ENCODE measurements around the gene SULT4A1. TPM values are rescaled to one million over a fixed set of nuclear protein-coding genes. Genes with fewer than 3 reads are reported as not detected.

SULT4A1 gene
- total and polyA plus RNA-seq, 9 of the 15 experiments (the other 6 are each of a cell fraction or from before 2014, with no cell fraction given), result 0.03 to 0.20 (median 0.09) TPM; not detected in 3

GRCh38 chr22:43889201-43889859 is 27.0 kb upstream of the SULT4A1 start:
- WGBS (ENCODE audit: insufficient coverage, low coverage, missing lambda C conversion rate), result 1% methylated on average over 13 of the region's 16 CpGs
- ChIA-PET CTCF (ENCODE audit: low intra/inter-chr PET ratio) (no interaction called here), POLR2A (no interaction called here)
- Histone ChIP-seq H3K9ac (ENCODE audit: insufficient read depth in 1 of 2, low read depth in 2 of 2, low read length in 2 of 2) (no peak overlapping the region), H3K4me3 (no peak overlapping the region), H4K20me1 (replicated peaks; ENCODE audit: control insufficient read depth, insufficient read depth, low read length) (peaks cover 6% of the 10 kb centered on the region; the same call in 1 of the 2 replicates), H3K4me1 (replicated peaks in 1 of 2; ENCODE audit: control insufficient read depth in 2 of 2, insufficient read depth in 2 of 2, low read length in 2 of 2) (peaks cover 0 to 15% of the 10 kb centered on the region in 2 experiments; a peak in 1 of 5 replicates), H3K27me3 (ENCODE audit: control insufficient read depth in 2 of 2, insufficient read depth in 2 of 2, low read length in 2 of 2) (peaks cover 0 to 13% of the 10 kb centered on the region in 2 experiments; a peak in 1 of 5 replicates), H3K9me1 (ENCODE audit: control insufficient read depth, insufficient read depth, low read length) (no peaks in the 10 kb centered on the region), H3K36me3 (ENCODE audit: control insufficient read depth, insufficient read depth, low read length) (no peaks in the 10 kb centered on the region), H3K9me3 (replicated peaks; ENCODE audit: control insufficient read depth, insufficient read depth, low read depth, low read length) (no peaks in the 10 kb centered on the region), H3K4me2 (ENCODE audit: insufficient read depth, low read length) (no peak overlapping the region), H3K79me2 (ENCODE audit: control insufficient read depth, insufficient read depth, low read length) (no peaks in the 10 kb centered on the region), H2AFZ (ENCODE audit: low read depth, low read length) (no peak overlapping the region), H3K27ac (ENCODE audit: extremely low read depth, low read depth, low read length) (no peak overlapping the region)
- intact Hi-C loops (cut with micrococcal nuclease) (loop anchor here (10.0 kb wide), 1 partner anchor 735 kb away; no protein-coding TSS in a partner anchor), in situ Hi-C loops (cut with MboI) (no loop called here)
- DNase-seq (ENCODE audit: extremely low read depth in 1 of 4, low spot score in 3 of 4) (no peak), FAIRE-seq (no peak), ATAC-seq (no peak)
- no TSS peak for BruUV-seq (replicated peaks)
- TF ChIP-seq ZKSCAN1 (IDR thresholded peaks at IDR 0.05; ENCODE audit: low read depth, low read length), result peak; percentile 34; the same call in 1 of the 2 replicates
- TF ChIP-seq MAFG (tag; conservative IDR thresholded peaks at IDR 0.05), result no peak

GRCh38 chr22:43888740-43889139 is 26.4 kb upstream of the SULT4A1 start:
- H3K4me2 ChIP-seq (ENCODE audit: insufficient read depth, low read length), result no peak overlapping the region
- no peaks in the 10 kb centered on the region for H3K36me3 ChIP-seq (ENCODE audit: control insufficient read depth, insufficient read depth, low read length)
- no peak overlapping the region for H3K4me3 ChIP-seq
- ChIA-PET CTCF (ENCODE audit: low intra/inter-chr PET ratio) (no interaction called here), POLR2A (no interaction called here)
- ATAC-seq, result no peak
- H2AFZ ChIP-seq (ENCODE audit: low read depth, low read length), result no peak overlapping the region
- BruUV-seq (replicated peaks), result no TSS peak
- peaks cover 0 to 7% of the 10 kb centered on the region in 2 experiments; a peak in 1 of 5 replicates for H3K27me3 ChIP-seq (ENCODE audit: control insufficient read depth in 2 of 2, insufficient read depth in 2 of 2, low read length in 2 of 2)
- in situ Hi-C loops (cut with MboI), result no loop called here
- H3K27ac ChIP-seq (ENCODE audit: extremely low read depth, low read depth, low read length), result no peak overlapping the region
- no peak for DNase-seq (ENCODE audit: extremely low read depth in 1 of 4, low spot score in 3 of 4)
- no peaks in the 10 kb centered on the region for H3K9me3 ChIP-seq (replicated peaks; ENCODE audit: control insufficient read depth, insufficient read depth, low read depth, low read length)
- no peaks in the 10 kb centered on the region for H3K79me2 ChIP-seq (ENCODE audit: control insufficient read depth, insufficient read depth, low read length)
- peaks cover 0 to 15% of the 10 kb centered on the region in 2 experiments; a peak in 1 of 5 replicates for H3K4me1 ChIP-seq (replicated peaks in 1 of 2; ENCODE audit: control insufficient read depth in 2 of 2, insufficient read depth in 2 of 2, low read length in 2 of 2)
- no peak overlapping the region for H3K9ac ChIP-seq (ENCODE audit: insufficient read depth in 1 of 2, low read depth in 2 of 2, low read length in 2 of 2)
- intact Hi-C loops (cut with micrococcal nuclease), result loop anchor here (10.0 kb wide), 1 partner anchor 736 kb away; no protein-coding TSS in a partner anchor
- H4K20me1 ChIP-seq (replicated peaks; ENCODE audit: control insufficient read depth, insufficient read depth, low read length), result peaks cover 6% of the 10 kb centered on the region; the same call in 1 of the 2 replicates
- H3K9me1 ChIP-seq (ENCODE audit: control insufficient read depth, insufficient read depth, low read length), result no peaks in the 10 kb centered on the region
- TF ChIP-seq ZFP36 (IDR thresholded peaks at IDR 0.05; ENCODE audit: low read depth, low read length, partially characterized antibody) (peak; percentile 13), PHB2 (IDR thresholded peaks at IDR 0.05; ENCODE audit: low read depth) (no peak), THRAP3 (IDR thresholded peaks at IDR 0.05; ENCODE audit: borderline replicate concordance) (no peak), RBM25 (IDR thresholded peaks at IDR 0.05; ENCODE audit: low read depth, low read length, severe bottlenecking) (peak; percentile 50)
- no peak for FAIRE-seq
- 0% methylated on average over 4 of the region's 4 CpGs for WGBS (ENCODE audit: insufficient coverage, low coverage, missing lambda C conversion rate)
